Activated T-cell treated with anti-CD3 and anti-CD28 coated beads, Interleukin-2, amount 50 U/mL, for 24 hours (primary cell): ENCODE measurements around the gene IL22RA2.
"Not testable (repeated sequence)": the region's sequence is repeated elsewhere in the genome, so short reads cannot be mapped to it uniquely, and the experiment has no call there.

Experiments
- DNase-seq: peaks from one replicate; pipeline ENCODE4 v3.0.0-alpha.2; 2020
- H3K27ac Mint-ChIP-seq: 2 replicates; pipeline ENCODE4 v1.8.0; 2020; ENCODE audit warnings: mild to moderate bottlenecking, mixed read lengths
- H3K27me3 Mint-ChIP-seq: 2 replicates; pipeline ENCODE4 v1.8.0; 2020; ENCODE audit warnings: mixed read lengths
- H3K36me3 Mint-ChIP-seq: 2 replicates; pipeline ENCODE4 v1.8.0; 2020; ENCODE audit warnings: low read depth, mixed read lengths
- H3K4me1 Mint-ChIP-seq: 2 replicates; pipeline ENCODE4 v1.8.0; 2020; ENCODE audit warnings: low read depth, mixed read lengths
- H3K4me3 Mint-ChIP-seq: 2 replicates; pipeline ENCODE4 v1.8.0; 2020; ENCODE audit warnings: mild to moderate bottlenecking, moderate library complexity, mixed read lengths
- H3K9me3 Mint-ChIP-seq: 2 replicates; pipeline ENCODE4 v1.8.0; 2020; ENCODE audit warnings: mixed read lengths

The IL22RA2 gene, protein sequence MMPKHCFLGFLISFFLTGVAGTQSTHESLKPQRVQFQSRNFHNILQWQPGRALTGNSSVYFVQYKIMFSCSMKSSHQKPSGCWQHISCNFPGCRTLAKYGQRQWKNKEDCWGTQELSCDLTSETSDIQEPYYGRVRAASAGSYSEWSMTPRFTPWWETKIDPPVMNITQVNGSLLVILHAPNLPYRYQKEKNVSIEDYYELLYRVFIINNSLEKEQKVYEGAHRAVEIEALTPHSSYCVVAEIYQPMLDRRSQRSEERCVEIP

GRCh38 chr6:137173501-137173900, at the start of gene IL22RA2:
Gene IL22RA2 (minus strand): TSS chr6:137173644. CDS start chr6:137161749, 11,895 bp downstream.
- Mint-ChIP-seq H3K36me3 (no peaks in the 10 kb centered on the region), H3K4me1 (peaks cover 22% of the 10 kb centered on the region), H3K27me3 (no peaks in the 10 kb centered on the region), H3K4me3 (no peak within 1 kb of the TSS), H3K27ac (no peak within 1 kb of the TSS), H3K9me3 (no peaks in the 10 kb centered on the region)
- DNase-seq, result no peak

DNA sequence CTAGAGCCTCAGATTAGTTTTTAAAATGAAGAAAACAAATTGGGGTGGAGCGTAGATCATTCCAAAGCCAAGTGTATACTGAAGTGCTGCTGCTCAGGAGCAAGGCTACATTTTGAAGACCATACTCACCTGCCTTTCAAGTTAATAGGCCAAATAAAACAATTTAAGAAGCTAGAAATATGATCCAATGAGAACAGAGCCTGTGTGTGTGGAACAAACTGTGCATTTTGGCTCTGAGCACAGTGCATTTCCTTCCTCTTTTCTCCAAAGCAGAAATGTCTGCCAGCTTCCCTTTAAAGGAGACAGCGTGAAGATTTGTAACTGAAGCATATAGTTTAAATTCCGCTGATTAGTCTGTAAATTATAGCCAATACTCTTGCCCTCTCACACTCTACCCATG, 48.9 kb upstream of the IL22RA2 start:
- Mint-ChIP-seq H3K4me3 (no peak overlapping the region), H3K9me3 (no peaks in the 10 kb centered on the region), H3K27me3 (no peaks in the 10 kb centered on the region), H3K36me3 (peaks cover 4% of the 10 kb centered on the region), H3K4me1 (peaks cover 53% of the 10 kb centered on the region), H3K27ac (no peak overlapping the region)
- DNase-seq, result no peak

- Mint-ChIP-seq H3K9me3 (no peaks in the 10 kb centered on the region), H3K36me3 (peaks cover 4% of the 10 kb centered on the region), H3K4me1 (peaks cover 58% of the 10 kb centered on the region), H3K4me3 (peak overlapping the region; percentile 96), H3K27me3 (no peaks in the 10 kb centered on the region), H3K27ac (peak overlapping the region; percentile 99)
- DNase-seq, result no peak
These were observed 46.3 kb upstream of the IL22RA2 start for GRCh38 chr6:137219664-137220252.

DNA sequence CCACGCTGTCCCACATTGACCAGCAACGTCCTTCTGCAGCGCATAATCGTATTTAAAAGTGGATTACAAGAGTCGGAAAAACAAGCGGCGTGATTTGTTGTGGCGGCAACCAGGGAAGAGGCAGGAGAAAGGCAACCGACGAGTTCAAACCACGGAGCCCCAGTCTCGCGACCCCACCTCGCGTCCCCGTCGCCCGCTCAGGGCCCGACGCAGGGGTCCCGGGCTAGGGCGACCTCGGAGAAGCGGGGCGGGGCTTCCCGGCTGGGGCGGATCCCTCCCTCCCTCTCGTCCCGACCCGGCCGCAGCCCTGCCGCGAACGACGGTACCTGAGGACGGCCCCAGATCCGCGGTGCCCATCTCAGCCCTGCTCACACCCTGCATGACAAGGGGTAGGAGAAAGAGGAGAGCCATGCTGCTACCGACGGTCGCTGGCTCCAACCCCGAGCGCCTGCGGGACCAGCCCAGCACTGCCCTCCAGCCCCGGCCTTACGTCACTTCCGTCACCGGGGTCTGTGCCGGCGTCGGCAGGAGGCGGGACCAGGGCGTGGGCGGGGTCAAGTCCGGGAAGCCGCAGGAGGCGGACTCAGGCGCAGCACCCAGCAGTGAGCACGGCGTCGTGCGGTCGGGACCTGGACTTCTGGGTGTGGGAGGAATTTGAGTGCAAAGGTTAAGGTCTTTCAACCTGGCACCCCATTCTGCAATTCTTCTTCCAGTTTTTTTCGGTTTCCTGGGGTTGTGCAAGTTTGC, 45.6 kb upstream of the IL22RA2 start, which contains the start of gene IFNGR1:
IFNGR1 (minus strand) TSS at position 469 of the 747 bp plus-strand sequence; CDS start at position 411, 58 bp downstream.
- Mint-ChIP-seq H3K9me3 (no peaks in the 10 kb centered on the region), H3K27ac (peak within 1 kb of the TSS; percentile 99), H3K4me1 (peaks cover 57% of the 10 kb centered on the region)

DNA sequence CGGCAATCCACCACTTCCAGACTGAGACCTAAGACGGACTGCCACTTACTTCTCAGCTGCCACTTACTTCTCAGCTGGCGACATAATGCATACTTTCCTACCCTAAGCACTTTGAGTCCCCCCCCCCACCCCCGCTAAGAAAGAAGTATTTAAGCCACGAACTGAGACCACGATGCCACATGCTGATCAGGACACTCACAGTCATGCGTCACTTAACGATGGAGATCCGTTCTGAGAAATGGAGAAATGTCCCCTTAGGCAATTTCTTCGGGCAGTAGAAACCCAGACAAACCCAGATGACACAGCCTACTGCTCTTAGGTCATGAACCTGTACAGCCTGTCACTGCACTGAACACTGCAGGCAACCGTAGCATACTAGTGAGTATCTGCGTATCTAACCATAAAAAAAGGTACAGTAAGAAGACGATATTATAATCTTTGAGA, 45.1 kb upstream of the IL22RA2 start:
- peaks cover 57% of the 10 kb centered on the region for H3K4me1 Mint-ChIP-seq
- H3K27ac Mint-ChIP-seq, result peak overlapping the region; percentile 99
- H3K4me3 Mint-ChIP-seq, result peak overlapping the region; percentile 96
- peaks cover 4% of the 10 kb centered on the region for H3K36me3 Mint-ChIP-seq
- peak; percentile 48 for DNase-seq
- no peaks in the 10 kb centered on the region for H3K9me3 Mint-ChIP-seq
- no peaks in the 10 kb centered on the region for H3K27me3 Mint-ChIP-seq

More for the DNA sequence above, 45.6 kb upstream of the IL22RA2 start, which contains the start of gene IFNGR1:
- DNase-seq, result peak; percentile 98
- H3K27me3 Mint-ChIP-seq, result no peaks in the 10 kb centered on the region
- H3K4me3 Mint-ChIP-seq, result peak within 1 kb of the TSS; percentile 96
- H3K36me3 Mint-ChIP-seq, result peaks cover 4% of the 10 kb centered on the region

GRCh38 chr6:137217801-137218472, 44.5 kb upstream of the IL22RA2 start:
- H3K4me3 Mint-ChIP-seq, result peak overlapping the region; percentile 96
- no peaks in the 10 kb centered on the region for H3K9me3 Mint-ChIP-seq
- no peaks in the 10 kb centered on the region for H3K27me3 Mint-ChIP-seq
- H3K36me3 Mint-ChIP-seq, result peaks cover 4% of the 10 kb centered on the region
- H3K27ac Mint-ChIP-seq, result peak overlapping the region; percentile 99
- no peak for DNase-seq
- peaks cover 57% of the 10 kb centered on the region for H3K4me1 Mint-ChIP-seq

DNA sequence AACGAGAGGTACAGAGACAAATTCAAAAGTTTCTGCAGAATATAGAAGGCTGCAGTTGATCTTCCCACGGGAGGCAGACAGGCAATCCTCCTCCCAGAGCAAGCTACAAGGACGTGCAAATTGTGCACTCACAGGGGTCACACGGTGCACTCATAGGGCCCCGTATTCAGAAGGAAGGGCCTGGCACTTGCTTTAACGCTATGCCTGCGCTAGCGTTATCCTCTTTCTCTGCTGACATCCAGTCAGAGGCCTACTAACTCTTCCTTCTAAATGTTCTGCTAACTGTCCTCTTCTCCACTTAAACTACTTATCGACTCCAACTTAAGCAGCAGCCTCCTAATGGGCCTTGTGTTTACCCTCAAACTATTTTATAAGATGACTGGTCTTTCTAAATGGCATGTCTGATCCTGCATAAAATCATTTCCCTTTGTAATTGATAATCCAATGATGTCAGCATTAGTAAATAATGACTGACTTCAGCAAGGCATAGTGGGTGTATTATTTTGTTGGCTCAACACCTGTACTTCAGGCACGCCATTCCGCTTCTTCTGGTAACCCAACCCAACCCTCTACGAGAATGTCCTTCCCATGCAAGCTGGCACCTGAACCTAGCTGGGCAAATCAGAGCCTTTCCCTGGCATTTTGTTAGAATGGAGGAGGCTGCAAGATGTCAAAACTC, 43.6 kb upstream of the IL22RA2 start:
- Mint-ChIP-seq H3K9me3 (no peaks in the 10 kb centered on the region), H3K4me3 (peak overlapping the region; percentile 96), H3K27me3 (no peaks in the 10 kb centered on the region), H3K4me1 (peaks cover 58% of the 10 kb centered on the region), H3K36me3 (peaks cover 4% of the 10 kb centered on the region), H3K27ac (no peak overlapping the region)
- DNase-seq, result no peak

GRCh38 chr6:137216106-137216505, 42.7 kb upstream of the IL22RA2 start:
- Mint-ChIP-seq H3K36me3 (peaks cover 5% of the 10 kb centered on the region), H3K4me1 (peaks cover 63% of the 10 kb centered on the region), H3K27me3 (no peaks in the 10 kb centered on the region), H3K9me3 (no peaks in the 10 kb centered on the region), H3K27ac (no peak overlapping the region), H3K4me3 (peak overlapping the region; percentile 96)
- no peak for DNase-seq

GRCh38 chr6:137215630-137216029, 42.2 kb upstream of the IL22RA2 start:
- H3K27me3 Mint-ChIP-seq, H3K4me3 Mint-ChIP-seq, H3K27ac Mint-ChIP-seq, H3K36me3 Mint-ChIP-seq, H3K9me3 Mint-ChIP-seq, DNase-seq: not testable (repeated sequence)
- H3K4me1 Mint-ChIP-seq, result peaks cover 62% of the 10 kb centered on the region

DNA sequence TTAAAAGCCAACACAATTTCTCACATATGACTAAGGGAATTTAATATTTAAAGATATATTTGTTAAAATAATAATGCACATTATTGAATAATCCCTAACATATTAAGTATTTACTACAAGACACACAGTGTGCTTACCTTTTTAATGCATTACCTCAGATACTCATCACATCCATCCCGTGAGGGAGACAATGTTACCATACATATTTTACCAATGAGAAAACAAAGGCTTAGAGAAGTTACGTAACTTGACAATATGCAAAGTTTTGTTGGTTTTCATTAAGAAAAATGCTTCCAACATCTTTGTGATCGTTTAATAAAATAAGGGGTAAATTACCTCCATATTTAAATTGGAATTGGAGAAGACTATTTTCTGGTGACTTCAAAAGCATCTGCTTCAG, 41.5 kb upstream of the IL22RA2 start:
- DNase-seq, result no peak
- Mint-ChIP-seq H3K4me3 (no peak overlapping the region), H3K9me3 (peaks cover under 1% of the 10 kb centered on the region), H3K4me1 (peaks cover 57% of the 10 kb centered on the region), H3K27ac (no peak overlapping the region), H3K36me3 (peaks cover 9% of the 10 kb centered on the region), H3K27me3 (no peaks in the 10 kb centered on the region)

DNA sequence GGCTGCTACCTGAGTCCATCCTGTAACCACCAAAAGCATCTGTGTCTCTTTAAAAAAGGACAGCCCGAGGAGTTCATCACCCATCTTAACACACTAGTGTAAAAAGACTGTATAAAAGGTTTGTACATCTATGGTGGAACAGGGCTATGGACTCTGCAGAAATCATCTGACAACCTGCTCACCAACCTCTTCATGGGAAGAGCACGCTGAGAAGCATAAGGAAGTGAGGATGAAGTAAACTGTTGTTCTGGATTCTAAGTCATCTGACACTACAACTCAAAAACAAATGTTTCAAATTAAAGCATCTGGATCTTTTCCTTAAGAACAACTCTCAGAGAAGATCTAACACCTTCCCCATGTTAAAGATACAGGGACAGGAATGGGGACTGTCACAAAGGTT, 40.4 kb upstream of the IL22RA2 start:
- Mint-ChIP-seq H3K27me3 (no peaks in the 10 kb centered on the region), H3K4me1 (peaks cover 59% of the 10 kb centered on the region), H3K36me3 (peaks cover 19% of the 10 kb centered on the region), H3K27ac (no peak overlapping the region), H3K4me3 (no peak overlapping the region), H3K9me3 (peaks cover 10% of the 10 kb centered on the region)
- no peak for DNase-seq

GRCh38 chr6:137213331-137213740, 39.9 kb upstream of the IL22RA2 start:
- H3K36me3 Mint-ChIP-seq, result peaks cover 20% of the 10 kb centered on the region
- H3K4me3 Mint-ChIP-seq, result no peak overlapping the region
- peaks cover 10% of the 10 kb centered on the region for H3K9me3 Mint-ChIP-seq
- H3K4me1 Mint-ChIP-seq, result peaks cover 59% of the 10 kb centered on the region
- no peak overlapping the region for H3K27ac Mint-ChIP-seq
- DNase-seq, result no peak
- no peaks in the 10 kb centered on the region for H3K27me3 Mint-ChIP-seq

DNA sequence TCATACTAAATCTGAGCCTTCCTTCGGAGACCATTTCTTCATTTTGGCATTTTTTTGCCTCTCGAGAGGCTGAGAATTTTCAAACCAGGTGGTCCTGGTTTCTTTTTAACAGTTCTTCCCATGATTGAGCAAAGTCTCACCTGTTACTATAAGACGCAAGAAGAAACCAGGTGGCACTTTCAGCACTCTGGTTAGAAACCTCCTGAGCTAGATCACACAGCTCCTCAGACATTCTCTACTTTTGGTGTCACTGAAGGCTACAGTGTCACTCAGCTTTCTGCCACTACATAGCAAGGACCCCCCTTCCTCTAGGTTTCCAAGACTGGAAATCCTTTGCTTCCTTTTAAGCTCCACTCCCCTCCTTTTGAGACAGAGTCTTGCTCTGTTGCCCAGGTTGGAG, 38.5 kb upstream of the IL22RA2 start:
- H3K27me3 Mint-ChIP-seq, result no peaks in the 10 kb centered on the region
- H3K36me3 Mint-ChIP-seq, result peaks cover 30% of the 10 kb centered on the region
- peaks cover 47% of the 10 kb centered on the region for H3K4me1 Mint-ChIP-seq
- no peak for DNase-seq
- no peak overlapping the region for H3K4me3 Mint-ChIP-seq
- peaks cover 10% of the 10 kb centered on the region for H3K9me3 Mint-ChIP-seq
- H3K27ac Mint-ChIP-seq, result no peak overlapping the region

GRCh38 chr6:137210903-137211302, 37.5 kb upstream of the IL22RA2 start:
- DNase-seq, result no peak
- H3K27ac Mint-ChIP-seq, result no peak overlapping the region
- H3K9me3 Mint-ChIP-seq, result peaks cover 10% of the 10 kb centered on the region
- H3K27me3 Mint-ChIP-seq, result no peaks in the 10 kb centered on the region
- H3K4me3 Mint-ChIP-seq, result no peak overlapping the region
- H3K4me1 Mint-ChIP-seq, result peaks cover 40% of the 10 kb centered on the region
- H3K36me3 Mint-ChIP-seq, result peaks cover 39% of the 10 kb centered on the region
